K562 (cell line): ENCODE results near the gene ZBTB16. TPM values are rescaled to one million over a fixed set of nuclear protein-coding genes. Genes with fewer than 3 reads are reported as not detected.

Experiments
- ATAC-seq: fragments of 200-7000 bp; cut with Tn5 transposase; 3 replicates; pipeline ENCODE4 v1.9.1; 2020; ENCODE audit warnings: moderate library complexity
- BruUV-seq: library from RNA; stranded (reverse); fragments of 400-500 nt; replicated peaks from 2 replicates; lab custom pipeline; 2021; lab: Mats Ljungman, UMichigan
- CTCF ChIA-PET: fragments of 300-600 bp; formaldehyde crosslinking; extraction: SDS; loops from one replicate; lab custom pipeline; 2021; ENCODE audit warnings: low intra/inter-chr PET ratio; lab: Yijun Ruan, JAX
- POLR2A ChIA-PET: fragments of 300-600, 350-650 bp; sonication (Branson Sonifier 250); formaldehyde crosslinking; extraction: SDS; loops from one replicate; lab custom pipeline; 2021; ENCODE audit warnings: antibody characterized with exemption, inconsistent platforms; lab: Yijun Ruan, JAX
- DNase-seq, 4 experiments: peaks; one replicate each; pipeline versions ENCODE4 v3.0.0 to v3.0.0-alpha.2; 2011 to 2018; ENCODE audit warnings: low spot score in 3 of 4, mixed read lengths in 3 of 4; ENCODE audit errors: extremely low read depth in 1 of 4
- FAIRE-seq: peaks from 2 replicates; lab custom pipeline; 2011; peaks lifted over from hg19 to GRCh38; lab: Jason Lieb, UNC
- H2AFZ ChIP-seq: 2 replicates; pipeline ENCODE4 v1.6.0; 2011; ENCODE audit warnings: low read depth, low read length, control low read depth, inconsistent platforms
- H3K27ac ChIP-seq: fragments of 200-600 bp; 3 replicates; pipeline ENCODE4 v1.8.0; 2011; ENCODE audit warnings: low read depth, mild to moderate bottlenecking, control low read depth, inconsistent platforms, low read length, moderate library complexity, mixed read lengths; ENCODE audit errors: extremely low read depth
- H3K27me3 ChIP-seq, 2 experiments: fragments of 300-600 bp in 1 of 2; 2 replicates in 1 of 2; 3 replicates in 1 of 2; pipeline versions ENCODE4 v1.6.0 to v1.8.0; 2011; ENCODE audit warnings: inconsistent platforms in 2 of 2, low read length in 2 of 2, mild to moderate bottlenecking in 1 of 2, mixed read lengths in 1 of 2, moderate library complexity in 1 of 2; ENCODE audit not compliant: control insufficient read depth in 2 of 2, insufficient read depth in 2 of 2
- H3K36me3 ChIP-seq: fragments of 300-600 bp; 3 replicates; pipeline ENCODE4 v1.8.0; 2011; ENCODE audit warnings: mild to moderate bottlenecking, low read length, inconsistent platforms; ENCODE audit not compliant: control insufficient read depth, insufficient read depth
- H3K4me1 ChIP-seq, 2 experiments: fragments of 200-600 bp in 1 of 2; replicated peaks in 1 of 2; 2 replicates in 1 of 2; 3 replicates in 1 of 2; pipeline versions ENCODE4 v1.5.1 to v1.8.0; 2011; ENCODE audit warnings: inconsistent platforms in 2 of 2, low read length in 2 of 2, mild to moderate bottlenecking in 1 of 2, mixed read lengths in 1 of 2, moderate library complexity in 1 of 2; ENCODE audit not compliant: control insufficient read depth in 2 of 2, insufficient read depth in 2 of 2
- H3K4me2 ChIP-seq: 2 replicates; pipeline ENCODE4 v1.6.1; 2011; ENCODE audit warnings: low read length, control low read depth, inconsistent platforms, mixed read lengths; ENCODE audit not compliant: insufficient read depth
- H3K4me3 ChIP-seq: fragments of 200-600 bp; sonication (generic), shearing (Covaris generic); 2 replicates; pipeline ENCODE4 v1.5.1; 2016; ENCODE audit warnings: control low read depth, inconsistent platforms
- H3K79me2 ChIP-seq: fragments of 200-600 bp; 3 replicates; pipeline ENCODE4 v1.8.0; 2011; ENCODE audit warnings: low read length, inconsistent platforms; ENCODE audit not compliant: control insufficient read depth, insufficient read depth
- H3K9ac ChIP-seq, 2 experiments: 2 replicates each; pipeline versions ENCODE4 v1.6.0 to v1.6.1; 2011; ENCODE audit warnings: low read depth in 2 of 2, low read length in 2 of 2, control low read depth in 1 of 2, inconsistent platforms in 1 of 2, mild to moderate bottlenecking in 1 of 2, mixed read lengths in 1 of 2; ENCODE audit not compliant: insufficient read depth in 1 of 2
- H3K9me1 ChIP-seq: one replicate; pipeline ENCODE4 v1.6.0; 2011; ENCODE audit warnings: inconsistent platforms, mild to moderate bottlenecking, low read length, moderate library complexity; ENCODE audit not compliant: control insufficient read depth, insufficient read depth
- H3K9me3 ChIP-seq: replicated peaks from 2 replicates; pipeline ENCODE4 v1.5.1; 2011; ENCODE audit warnings: low read depth, low read length, inconsistent platforms; ENCODE audit not compliant: control insufficient read depth, insufficient read depth
- H4K20me1 ChIP-seq: replicated peaks from 2 replicates; pipeline ENCODE4 v1.6.1; 2011; ENCODE audit warnings: low read length, inconsistent platforms, mixed read lengths; ENCODE audit not compliant: control insufficient read depth, insufficient read depth
- FOSL1 ChIP-seq: fragments of 200-800 bp; sonication (Bioruptor generic); conservative IDR thresholded peaks from 2 replicates; pipeline ENCODE4 v1.6.1; 2016; ENCODE audit warnings: missing genetic modification characterization, missing compliant biosample characterization
- GTF2B ChIP-seq: IDR thresholded peaks from 2 replicates; pipeline ENCODE4 v1.6.1; 2011; ENCODE audit not compliant: insufficient read length; ENCODE audit errors: extremely low read depth
- ZEB2 ChIP-seq: fragments of 450-650 bp; IDR thresholded peaks from 2 replicates; pipeline ENCODE4 v1.6.1; 2016
- ZSCAN32 ChIP-seq: fragments of 450-650 bp; formaldehyde crosslinking; IDR thresholded peaks from 2 replicates; pipeline ENCODE4 v1.4.0; 2020; ENCODE audit warnings: mild to moderate bottlenecking, moderate library complexity
- WGBS: fragments of 100-300 bp; shearing (Covaris generic); methylation state at CpG from one replicate; pipeline ENCODE4 v1.1.6; 2016; ENCODE audit warnings: low coverage, mixed read lengths; ENCODE audit not compliant: insufficient coverage; ENCODE audit errors: missing lambda C conversion rate; 5-methylcytosine and 5-hydroxymethylcytosine counted together
- in situ Hi-C: fragments of 300-500 bp; cut with MboI; formaldehyde crosslinking; loops from 4 replicates; pipeline ENCODE4 v1.15.0; 2018; ENCODE audit warnings: inconsistent platforms, mixed read lengths
- intact Hi-C: fragments of 100-400 bp; cut with micrococcal nuclease; formaldehyde crosslinking; loops from 2 replicates; pipeline ENCODE4 v1.14.2; 2022
- polyA plus RNA-seq, 8 experiments: library from polyadenylated mRNA; depleted of rRNA in 4 of 8; stranded (reverse) in 5 of 8; unstranded in 3 of 8; fragments of >200 nt; fragmentation: Nextera tagmentation in 2 of 8; fragmentation: Illumina TruSeq in 1 of 8; extraction: Ambion mirVana in 2 of 8; extraction: Trizol in 1 of 8; gene quantifications; 2 replicates each; pipeline versions ENCODE4 v1.2.1 to v1.2.3, GENCODE V29; 2011 to 2014; ENCODE audit warnings: inconsistent platforms in 1 of 8, missing spikeins in 1 of 8
- total RNA-seq, 7 experiments: library from RNA; depleted of rRNA in 6 of 7; stranded (reverse); fragments of >200 nt in 6 of 7; fragmentation: Illumina TruSeq in 2 of 7; extraction: Trizol in 2 of 7; gene quantifications; 2 replicates each; pipeline versions ENCODE4 v1.2.1 to v1.2.3, GENCODE V29; 2011 to 2021; ENCODE audit warnings: low replicate concordance in 1 of 7

ZBTB16 gene
- total and polyA plus RNA-seq, 9 of the 15 experiments (the other 6 are each of a cell fraction or from before 2014, with no cell fraction given) = 0.06 to 0.40 (median 0.24) TPM; not detected in 4

- Histone ChIP-seq H3K36me3 (no peaks in the 10 kb centered on the region), H3K27me3 (no peaks in the 10 kb centered on the region)
- CTCF ChIA-PET = no interaction called here
Observed at GRCh38 chr11:114236829-114237228, 177.3 kb downstream of the ZBTB16 start.

More at GRCh38 chr11:114236829-114237228, 177.3 kb downstream of the ZBTB16 start:
- no TSS peak for BruUV-seq
- intact Hi-C loops = no loop called here
- Histone ChIP-seq H2AFZ (no peak overlapping the region), H3K9me1 (no peaks in the 10 kb centered on the region)
- TF ChIP-seq ZEB2 (no peak), GTF2B (no peak), FOSL1 (0 out of 2 replicates have a peak, but pooled peaks have one; percentile 19), ZSCAN32 (CRISPR knock-in tag) (no peak)
- TF ChIP-seq, all 486 proteins: peak for 1
- POLR2A ChIA-PET = interaction anchor here (0.5 to 1.1 kb wide), 2 partner anchors 25 to 62 kb away, joined by 4 read pairs; no protein-coding TSS in a partner anchor
- Histone ChIP-seq H3K4me1 (peaks cover 31 to 38% of the 10 kb centered on the region in 2 experiments; a peak in 4 of 5 replicates), H3K79me2 (no peaks in the 10 kb centered on the region), H3K4me3 (no peak overlapping the region), H4K20me1 (no peaks in the 10 kb centered on the region), H3K27ac (no peak overlapping the region), H3K9me3 (no peaks in the 10 kb centered on the region), H3K4me2 (no peak overlapping the region), H3K9ac (no peak overlapping the region)
- ATAC-seq (no peak), DNase-seq (no peak), FAIRE-seq (no peak)
- WGBS = 34% methylated on average over 3 of the region's 3 CpGs
- in situ Hi-C loops = no loop called here
